Measurements from ENCODE around the gene ITGA8.
A peak's percentile ranks its signal among the peaks of the same experiment; 100 is the strongest.
"Not testable (repeated sequence)": the region's sequence is repeated elsewhere in the genome, so short reads cannot be mapped to it uniquely, and the experiment has no call there.

The ITGA8 gene

DNA sequence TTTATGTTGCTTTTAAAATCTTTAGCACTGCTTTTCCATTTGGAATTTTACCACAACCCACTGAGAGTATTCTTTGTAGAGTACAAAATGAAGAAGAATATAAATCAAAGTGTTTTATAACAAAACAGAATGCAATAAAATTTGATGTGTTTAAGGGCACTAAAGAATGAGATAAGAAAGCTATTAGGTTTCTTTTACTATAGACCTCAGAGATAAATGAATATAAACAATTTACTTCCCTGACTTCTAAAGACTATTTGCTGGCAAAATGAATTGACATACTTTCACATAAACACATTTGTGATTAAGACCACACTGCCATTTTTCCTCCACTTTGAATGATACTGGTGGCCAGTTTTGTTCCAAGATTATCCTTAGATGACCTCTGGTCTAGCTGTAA, 124.5 kb downstream of the ITGA8 start:
- no peak for DNase-seq (ENCODE audit: low read depth, low spot score)
- TF ChIP-seq YY1 (IDR thresholded peaks at IDR 0.05; ENCODE audit: insufficient read depth, insufficient read length): no peak
- no peak for TF ChIP-seq ZNF274 (IDR thresholded peaks at IDR 0.05; ENCODE audit: low read depth, low read length)
- no peak for TF ChIP-seq SUZ12 (IDR thresholded peaks at IDR 0.05; ENCODE audit: extremely low read depth, insufficient read depth, insufficient read length)
- Histone ChIP-seq H3K9me3 (ENCODE audit: insufficient read depth, low read length) (peaks cover 18% of the 10 kb centered on the region), H3K4me3 (ENCODE audit: insufficient read length, low read depth) (no peak overlapping the region), H3K4me1 (ENCODE audit: insufficient read depth, insufficient read length) (no peaks in the 10 kb centered on the region), H3K27me3 (ENCODE audit: insufficient read depth, insufficient read length) (no peaks in the 10 kb centered on the region), H3K36me3 (ENCODE audit: insufficient read depth, insufficient read length, low read length) (no peaks in the 10 kb centered on the region), H3K9ac (ENCODE audit: insufficient read length, low read depth) (no peak overlapping the region)

DNA sequence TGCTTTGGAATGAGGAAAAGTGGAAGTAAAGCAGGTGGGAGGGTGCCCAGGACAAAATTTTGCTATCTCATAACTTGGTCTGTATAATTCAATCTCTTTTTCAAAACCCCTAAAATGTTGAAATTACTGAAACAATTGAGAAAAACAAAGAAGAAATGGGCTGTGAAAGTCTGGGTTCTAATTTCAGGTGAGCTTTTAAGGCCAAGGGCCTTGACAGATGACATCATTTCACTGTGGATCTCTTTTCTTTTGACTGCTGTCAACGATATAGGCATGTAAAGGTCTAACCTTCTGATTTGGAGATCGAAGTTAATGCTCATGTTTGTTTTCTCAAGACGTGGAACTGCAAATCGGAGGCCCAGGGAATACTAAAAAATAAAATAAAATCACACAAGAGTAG, 127.8 kb downstream of the ITGA8 start:
- TF ChIP-seq YY1 (IDR thresholded peaks at IDR 0.05; ENCODE audit: insufficient read depth, insufficient read length) (no peak), SUZ12 (IDR thresholded peaks at IDR 0.05; ENCODE audit: extremely low read depth, insufficient read depth, insufficient read length) (no peak), ZNF274 (IDR thresholded peaks at IDR 0.05; ENCODE audit: low read depth, low read length) (no peak)
- no peaks in the 10 kb centered on the region for H3K4me1 ChIP-seq (ENCODE audit: insufficient read depth, insufficient read length)
- H3K4me3 ChIP-seq (ENCODE audit: insufficient read length, low read depth): no peak overlapping the region
- no peak for DNase-seq (ENCODE audit: low read depth, low spot score)
- no peak overlapping the region for H3K9ac ChIP-seq (ENCODE audit: insufficient read length, low read depth)
- H3K9me3 ChIP-seq (ENCODE audit: insufficient read depth, low read length): peaks cover 18% of the 10 kb centered on the region
- no peaks in the 10 kb centered on the region for H3K27me3 ChIP-seq (ENCODE audit: insufficient read depth, insufficient read length)
- H3K36me3 ChIP-seq (ENCODE audit: insufficient read depth, insufficient read length, low read length): no peaks in the 10 kb centered on the region

DNA sequence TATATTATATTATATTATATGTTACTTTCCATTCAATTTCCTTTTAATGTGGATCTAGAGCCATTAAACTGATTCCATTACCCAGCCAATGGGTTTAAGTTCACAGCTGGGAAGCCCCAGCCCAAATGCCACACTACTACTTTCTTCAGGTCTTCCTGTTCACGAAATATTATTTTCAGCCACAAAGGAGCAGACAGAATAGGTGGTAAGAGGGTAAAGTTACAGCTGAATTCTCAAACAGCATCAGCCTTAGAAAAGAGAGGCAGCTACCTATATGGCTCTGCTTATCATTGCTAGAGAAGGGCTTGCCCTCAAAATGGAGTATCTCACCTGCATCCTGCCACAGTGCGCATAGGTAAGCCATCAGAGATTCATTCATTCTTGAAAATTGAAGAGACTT, 128.3 kb downstream of the ITGA8 start:
- no peaks in the 10 kb centered on the region for H3K36me3 ChIP-seq (ENCODE audit: insufficient read depth, insufficient read length, low read length)
- H3K27me3 ChIP-seq (ENCODE audit: insufficient read depth, insufficient read length): no peaks in the 10 kb centered on the region
- H3K9ac ChIP-seq (ENCODE audit: insufficient read length, low read depth): no peak overlapping the region
- no peaks in the 10 kb centered on the region for H3K4me1 ChIP-seq (ENCODE audit: insufficient read depth, insufficient read length)
- TF ChIP-seq ZNF274 (IDR thresholded peaks at IDR 0.05; ENCODE audit: low read depth, low read length) (no peak), SUZ12 (IDR thresholded peaks at IDR 0.05; ENCODE audit: extremely low read depth, insufficient read depth, insufficient read length) (no peak), YY1 (IDR thresholded peaks at IDR 0.05; ENCODE audit: insufficient read depth, insufficient read length) (no peak)
- no peak overlapping the region for H3K4me3 ChIP-seq (ENCODE audit: insufficient read length, low read depth)
- no peak for DNase-seq (ENCODE audit: low read depth, low spot score)
- H3K9me3 ChIP-seq (ENCODE audit: insufficient read depth, low read length): peaks cover 18% of the 10 kb centered on the region

GRCh38 chr10:15588635-15589508, 130.8 kb downstream of the ITGA8 start:
- no peak for TF ChIP-seq ZNF274 (IDR thresholded peaks at IDR 0.05; ENCODE audit: low read depth, low read length)
- TF ChIP-seq SUZ12 (IDR thresholded peaks at IDR 0.05; ENCODE audit: extremely low read depth, insufficient read depth, insufficient read length): no peak
- no peak for TF ChIP-seq YY1 (IDR thresholded peaks at IDR 0.05; ENCODE audit: insufficient read depth, insufficient read length)
- no peaks in the 10 kb centered on the region for H3K36me3 ChIP-seq (ENCODE audit: insufficient read depth, insufficient read length, low read length)
- H3K9ac ChIP-seq (ENCODE audit: insufficient read length, low read depth): no peak overlapping the region
- H3K9me3 ChIP-seq (ENCODE audit: insufficient read depth, low read length): peaks cover 18% of the 10 kb centered on the region
- DNase-seq (ENCODE audit: low read depth, low spot score): no peak
- no peaks in the 10 kb centered on the region for H3K27me3 ChIP-seq (ENCODE audit: insufficient read depth, insufficient read length)
- no peak overlapping the region for H3K4me3 ChIP-seq (ENCODE audit: insufficient read length, low read depth)
- H3K4me1 ChIP-seq (ENCODE audit: insufficient read depth, insufficient read length): no peaks in the 10 kb centered on the region

DNA sequence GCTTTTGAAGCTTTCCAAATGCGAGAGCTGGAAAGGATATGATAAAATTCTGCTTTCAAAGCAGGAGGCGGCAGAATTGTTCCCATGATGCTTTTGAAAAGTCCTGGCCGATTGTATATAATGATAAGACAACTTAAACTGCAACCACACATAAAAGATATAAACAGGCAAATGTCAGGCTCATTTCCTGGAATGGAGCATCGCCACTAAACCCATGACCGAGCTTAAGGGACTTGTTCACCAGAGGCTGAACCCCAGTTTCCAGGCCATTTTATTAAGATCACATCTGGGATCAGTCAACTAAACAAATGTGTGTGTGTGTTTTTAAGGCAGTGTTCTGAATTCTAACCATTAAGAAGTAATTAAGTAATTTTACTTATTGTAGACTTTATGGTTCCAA, 131.6 kb downstream of the ITGA8 start:
- Histone ChIP-seq H3K4me3 (ENCODE audit: insufficient read length, low read depth) (no peak overlapping the region), H3K9me3 (ENCODE audit: insufficient read depth, low read length) (peaks cover 18% of the 10 kb centered on the region), H3K27me3 (ENCODE audit: insufficient read depth, insufficient read length) (no peaks in the 10 kb centered on the region), H3K36me3 (ENCODE audit: insufficient read depth, insufficient read length, low read length) (no peaks in the 10 kb centered on the region), H3K4me1 (ENCODE audit: insufficient read depth, insufficient read length) (no peaks in the 10 kb centered on the region), H3K9ac (ENCODE audit: insufficient read length, low read depth) (no peak overlapping the region)
- no peak for TF ChIP-seq SUZ12 (IDR thresholded peaks at IDR 0.05; ENCODE audit: extremely low read depth, insufficient read depth, insufficient read length)
- TF ChIP-seq YY1 (IDR thresholded peaks at IDR 0.05; ENCODE audit: insufficient read depth, insufficient read length): no peak
- no peak for TF ChIP-seq ZNF274 (IDR thresholded peaks at IDR 0.05; ENCODE audit: low read depth, low read length)
- no peak for DNase-seq (ENCODE audit: low read depth, low spot score)

DNA sequence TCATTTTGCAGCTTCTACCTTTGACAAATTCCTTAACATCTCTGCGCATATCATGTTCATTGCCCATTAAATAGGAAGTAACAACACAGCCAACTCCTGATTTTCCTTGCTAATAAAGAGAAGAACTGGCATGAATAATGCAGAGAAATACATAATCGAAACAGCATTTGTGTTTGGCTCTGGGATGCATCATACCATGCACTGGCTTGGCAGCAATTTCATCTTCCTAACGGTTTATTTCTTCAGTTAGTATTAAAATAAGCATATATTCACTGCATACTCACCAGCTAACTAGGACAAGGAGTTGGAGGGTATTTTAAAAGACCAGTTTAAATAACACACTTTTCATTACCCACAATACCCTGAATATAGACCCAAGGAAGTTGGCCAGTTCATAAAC, 132.5 kb downstream of the ITGA8 start:
- no peaks in the 10 kb centered on the region for H3K4me1 ChIP-seq (ENCODE audit: insufficient read depth, insufficient read length)
- H3K27me3 ChIP-seq (ENCODE audit: insufficient read depth, insufficient read length): no peaks in the 10 kb centered on the region
- DNase-seq (ENCODE audit: low read depth, low spot score): no peak
- H3K4me3 ChIP-seq (ENCODE audit: insufficient read length, low read depth): no peak overlapping the region
- TF ChIP-seq SUZ12 (IDR thresholded peaks at IDR 0.05; ENCODE audit: extremely low read depth, insufficient read depth, insufficient read length): no peak
- no peak for TF ChIP-seq YY1 (IDR thresholded peaks at IDR 0.05; ENCODE audit: insufficient read depth, insufficient read length)
- TF ChIP-seq ZNF274 (IDR thresholded peaks at IDR 0.05; ENCODE audit: low read depth, low read length): no peak
- H3K9ac ChIP-seq (ENCODE audit: insufficient read length, low read depth): no peak overlapping the region
- peaks cover 12% of the 10 kb centered on the region for H3K9me3 ChIP-seq (ENCODE audit: insufficient read depth, low read length)
- no peaks in the 10 kb centered on the region for H3K36me3 ChIP-seq (ENCODE audit: insufficient read depth, insufficient read length, low read length)

DNA sequence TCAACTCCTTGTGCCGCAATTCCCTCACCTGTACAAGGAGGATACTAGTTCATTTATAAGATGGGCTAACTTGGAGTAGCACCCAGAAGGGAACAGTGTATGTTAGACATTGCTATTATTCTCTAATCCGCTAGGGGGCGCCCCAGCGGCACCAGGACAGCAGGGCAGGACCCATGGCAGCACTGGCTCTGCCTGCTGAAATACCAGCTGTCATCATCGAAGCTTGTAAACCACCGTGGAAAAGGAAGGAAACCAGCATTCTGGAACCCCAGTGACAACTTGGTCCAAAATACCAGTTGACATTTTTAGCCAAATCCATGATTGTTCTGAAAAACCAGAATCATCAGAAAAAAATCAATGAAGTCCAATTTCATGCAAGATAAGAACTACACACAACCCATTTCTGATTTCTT, 134.4 kb downstream of the ITGA8 start:
- TF ChIP-seq SUZ12 (IDR thresholded peaks at IDR 0.05; ENCODE audit: extremely low read depth, insufficient read depth, insufficient read length) (no peak), ZNF274 (IDR thresholded peaks at IDR 0.05; ENCODE audit: low read depth, low read length) (no peak), YY1 (IDR thresholded peaks at IDR 0.05; ENCODE audit: insufficient read depth, insufficient read length) (no peak)
- Histone ChIP-seq H3K36me3 (ENCODE audit: insufficient read depth, insufficient read length, low read length) (no peaks in the 10 kb centered on the region), H3K4me1 (ENCODE audit: insufficient read depth, insufficient read length) (no peaks in the 10 kb centered on the region), H3K9me3 (ENCODE audit: insufficient read depth, low read length) (peaks cover 13% of the 10 kb centered on the region), H3K9ac (ENCODE audit: insufficient read length, low read depth) (no peak overlapping the region), H3K4me3 (ENCODE audit: insufficient read length, low read depth) (no peak overlapping the region), H3K27me3 (ENCODE audit: insufficient read depth, insufficient read length) (no peaks in the 10 kb centered on the region)
- peak; percentile 43 for DNase-seq (ENCODE audit: low read depth, low spot score)

- not testable (repeated sequence) for H3K9ac ChIP-seq (ENCODE audit: insufficient read length, low read depth); H3K36me3 ChIP-seq (ENCODE audit: insufficient read depth, insufficient read length, low read length); H3K4me3 ChIP-seq (ENCODE audit: insufficient read length, low read depth); H3K27me3 ChIP-seq (ENCODE audit: insufficient read depth, insufficient read length); H3K4me1 ChIP-seq (ENCODE audit: insufficient read depth, insufficient read length); DNase-seq (ENCODE audit: low read depth, low spot score)
- H3K9me3 ChIP-seq (ENCODE audit: insufficient read depth, low read length): peaks cover 14% of the 10 kb centered on the region
Measured at GRCh38 chr10:15582972-15583371, 136.8 kb downstream of the ITGA8 start.

Measured in NT2/D1 (cell line).